GM21423 (cell line): ENCODE results near the gene ACTR3.

ENCODE experiments used
- ATAC-seq: cut with Tn5 transposase; IDR thresholded peaks from one replicate; pipeline ENCODE4 v1.9.1; 2021; ENCODE audit warnings: mild to moderate bottlenecking, moderate library complexity; ENCODE audit not compliant: unreplicated experiment

ACTR3 gene

GRCh38 chr2:113963965-113964364 lies 74.1 kb downstream of the ACTR3 start:
- ATAC-seq = no peak

GRCh38 chr2:113964436-113964835 lies 74.5 kb downstream of the ACTR3 start:
- no peak for ATAC-seq

GRCh38 chr2:113965228-113965627 lies 75.3 kb downstream of the ACTR3 start:
- no peak for ATAC-seq

GRCh38 chr2:113965644-113966043 lies 75.8 kb downstream of the ACTR3 start:
- peak; percentile 77 for ATAC-seq

DNA sequence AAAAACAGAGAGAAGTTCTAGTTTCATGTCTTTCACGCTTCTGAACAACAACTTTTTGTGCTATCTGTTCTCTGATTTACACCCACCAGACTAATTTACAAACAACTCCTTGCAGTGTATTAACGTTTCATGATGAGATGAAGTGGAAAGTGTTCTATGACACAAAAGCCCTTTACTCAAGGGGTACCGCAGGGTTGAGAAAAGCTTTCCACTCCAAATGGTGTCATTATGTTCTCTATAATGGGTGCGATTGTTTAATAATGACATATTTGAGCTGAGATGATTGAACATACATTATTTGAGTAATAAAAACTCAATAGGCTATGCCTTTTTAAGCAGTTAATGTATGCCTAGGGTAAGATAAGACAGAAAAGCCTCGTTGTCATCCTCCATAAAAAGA lies 76.3 kb downstream of the ACTR3 start:
- no peak for ATAC-seq

GRCh38 chr2:113966832-113967231 lies 76.9 kb downstream of the ACTR3 start:
- peak; percentile 67 for ATAC-seq

DNA sequence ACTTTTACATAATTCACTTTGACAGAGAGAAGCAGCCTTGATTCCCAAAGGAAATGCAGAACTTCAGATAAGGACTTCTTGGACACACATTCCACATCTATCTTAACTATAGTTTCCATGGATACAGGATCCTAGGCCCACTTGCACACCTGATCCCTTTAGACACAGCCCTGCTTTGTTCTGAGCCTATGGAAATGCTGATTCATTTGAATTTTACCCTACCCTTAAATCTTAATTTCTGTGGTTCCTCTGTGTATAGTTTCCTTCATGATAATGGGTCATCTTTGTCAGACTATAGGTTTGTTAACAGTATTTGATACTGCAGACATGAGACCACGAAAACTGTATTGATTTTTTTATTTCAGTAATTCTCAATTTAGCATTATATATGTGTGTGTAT lies 77.4 kb downstream of the ACTR3 start:
- no peak for ATAC-seq

- no peak for ATAC-seq
Measured at GRCh38 chr2:113972766-113973165, 82.9 kb downstream of the ACTR3 start.

DNA sequence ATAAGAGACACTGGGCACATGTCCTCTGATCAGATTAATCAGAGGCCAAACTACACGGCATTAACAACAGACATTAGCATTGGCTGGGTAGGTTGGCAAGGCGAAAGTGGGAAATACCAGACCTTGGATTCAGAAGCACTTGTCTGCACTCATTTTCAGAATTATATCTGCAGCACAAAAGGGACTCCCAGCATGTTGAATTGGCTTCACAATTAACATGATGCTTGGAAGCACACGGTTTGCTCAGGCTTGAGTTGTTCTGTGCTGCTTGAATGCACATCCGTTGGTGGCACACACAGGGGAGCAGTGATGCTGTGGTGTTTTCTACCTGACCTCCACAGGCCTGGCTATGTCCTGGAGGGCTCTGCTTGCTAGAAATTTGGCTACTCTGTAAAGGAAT lies 83.9 kb downstream of the ACTR3 start:
- ATAC-seq = no peak

- no peak for ATAC-seq
Measured at GRCh38 chr2:113974727-113975126, 84.8 kb downstream of the ACTR3 start.

DNA sequence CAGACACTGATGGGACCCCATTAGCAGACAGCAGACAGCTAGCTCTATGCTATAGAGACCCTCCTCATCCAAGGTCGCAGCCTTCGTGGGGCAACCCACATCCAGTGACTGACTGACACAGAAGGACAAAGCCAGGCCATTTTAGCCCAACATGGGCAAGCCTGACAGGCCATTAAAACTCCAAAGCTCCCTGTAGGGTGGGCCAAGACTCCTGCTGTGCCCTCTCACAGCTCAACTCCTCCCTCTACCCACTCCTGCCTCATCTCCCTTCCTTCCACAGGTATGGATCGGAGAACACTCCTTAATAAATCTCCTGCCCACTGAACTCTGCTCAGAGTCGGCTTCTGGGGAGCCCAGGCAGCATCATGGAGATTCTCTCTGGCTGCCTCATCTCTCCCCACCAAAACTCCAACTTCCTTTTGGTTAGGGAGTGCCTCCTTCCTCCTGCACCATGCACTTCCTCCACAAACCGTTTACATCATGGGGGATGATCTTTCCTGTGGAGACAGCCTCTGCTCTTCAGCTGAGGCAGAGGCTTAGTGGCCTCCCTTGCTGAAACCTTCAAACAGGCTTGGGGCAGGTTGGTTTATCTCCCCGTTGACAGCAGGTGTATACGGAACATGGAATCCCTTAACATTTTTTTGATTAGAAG lies 86.5 kb downstream of the ACTR3 start:
- ATAC-seq = no peak

DNA sequence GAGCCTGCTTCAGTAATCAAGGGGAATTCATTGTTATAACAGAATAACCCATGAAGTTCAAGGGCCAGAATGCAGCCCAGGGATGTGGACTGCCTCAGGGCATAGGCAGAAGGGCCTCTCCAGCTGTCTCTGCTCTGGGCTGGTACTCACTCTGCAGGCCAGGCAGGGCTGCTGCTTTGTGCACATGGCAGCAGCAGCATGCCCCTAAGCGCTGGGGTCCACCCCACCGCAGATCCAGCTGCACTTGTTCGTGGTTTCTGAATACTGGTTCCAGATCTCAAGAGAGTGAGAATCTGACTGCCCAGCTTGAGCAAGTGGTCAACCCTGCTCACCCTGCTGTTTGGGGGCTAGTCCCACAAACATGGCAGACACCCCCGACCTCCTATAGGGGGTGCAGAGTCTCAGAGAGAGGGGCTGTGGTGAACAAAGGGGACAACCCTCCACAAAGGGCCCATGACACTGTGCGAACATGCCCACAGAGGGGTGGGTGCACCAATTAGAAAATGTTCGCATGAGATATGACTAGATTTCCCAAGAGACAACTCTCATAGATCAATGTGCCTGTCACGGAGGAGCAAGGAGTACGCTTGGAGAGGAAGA lies 87.3 kb downstream of the ACTR3 start:
- no peak for ATAC-seq

DNA sequence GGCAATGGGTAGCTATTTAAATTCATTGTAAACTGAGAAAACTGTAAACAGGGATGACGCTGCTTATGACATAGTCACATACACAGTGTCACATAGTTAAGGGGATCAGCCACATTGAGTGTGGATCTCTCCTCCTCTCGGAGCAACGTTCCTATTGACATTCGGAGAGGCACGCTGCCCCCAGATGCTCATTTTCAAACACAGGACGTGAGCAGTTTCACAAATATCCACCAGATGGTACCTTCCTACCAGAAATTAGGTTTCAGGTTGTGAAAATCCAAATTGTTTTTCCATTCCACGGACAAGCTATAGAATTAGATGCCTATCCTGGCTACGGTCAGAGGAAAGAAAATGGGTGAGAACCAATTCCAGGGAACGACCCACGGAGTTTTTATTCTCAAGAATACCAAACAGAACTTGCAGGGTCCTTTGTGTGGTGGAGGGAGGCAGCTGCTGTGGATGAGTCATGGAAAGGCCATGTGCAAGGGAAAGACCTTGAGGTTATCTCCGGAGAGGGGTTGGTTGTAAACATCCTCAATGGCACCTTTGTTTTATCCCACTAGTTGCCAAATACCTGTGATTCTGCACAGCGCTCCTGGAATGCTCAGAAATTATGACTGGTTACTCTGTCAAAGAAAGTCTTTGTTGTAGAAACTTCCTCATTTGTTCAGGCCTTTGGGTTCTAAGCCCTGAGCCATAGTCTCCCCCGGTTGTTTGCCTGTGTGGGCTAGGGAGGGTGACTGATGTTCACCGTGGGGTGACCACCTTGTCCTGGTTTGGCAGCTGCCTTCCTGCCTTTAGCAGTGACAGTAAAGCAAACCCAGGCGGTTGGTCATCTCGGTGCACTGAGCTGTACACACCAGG lies 88.0 kb downstream of the ACTR3 start:
- no peak for ATAC-seq

- ATAC-seq = no peak
Measured at GRCh38 chr2:113978524-113979190, 88.8 kb downstream of the ACTR3 start.

- no peak for ATAC-seq
Measured at GRCh38 chr2:113979191-113980128, 89.6 kb downstream of the ACTR3 start.

- no peak for ATAC-seq
Measured at GRCh38 chr2:113980946-113981345, 91.1 kb downstream of the ACTR3 start.

- ATAC-seq = no peak
Measured at GRCh38 chr2:113981404-113982134, 91.7 kb downstream of the ACTR3 start.

GRCh38 chr2:113985554-113986397 lies 95.9 kb downstream of the ACTR3 start:
- no peak for ATAC-seq
